Activated CD4-positive, alpha-beta T cell treated with anti-CD3 and anti-CD28 coated beads for 4 hours (primary cell): ENCODE results near the gene TMEM208.

ENCODE experiments used
- DNase-seq, 2 donors: peaks; one replicate each; pipeline ENCODE4 v3.0.0-alpha.2; 2020

TMEM208 gene

GRCh38 chr16:67237396-67238277, 10.7 kb downstream of the TMEM208 start:
- DNase-seq: no peak

- no peak for DNase-seq
Observed at GRCh38 chr16:67238278-67238575, 11.3 kb downstream of the TMEM208 start.

- DNase-seq: no peak
Observed at GRCh38 chr16:67238806-67239470, 12.0 kb downstream of the TMEM208 start.

- DNase-seq: no peak
Observed at GRCh38 chr16:67240506-67240905, 13.6 kb downstream of the TMEM208 start.

GRCh38 chr16:67241008-67241900, 14.3 kb downstream of the TMEM208 start:
- no peak for DNase-seq

GRCh38 chr16:67242138-67242730, 15.3 kb downstream of the TMEM208 start:
- DNase-seq: no peak

GRCh38 chr16:67243481-67243880, 16.6 kb downstream of the TMEM208 start:
- DNase-seq: no peak

GRCh38 chr16:67244387-67245185, 17.7 kb downstream of the TMEM208 start:
- DNase-seq: peak; percentile 79 to 82

- no peak for DNase-seq
Observed at GRCh38 chr16:67245186-67245585, 18.3 kb downstream of the TMEM208 start.

GRCh38 chr16:67245674-67246080, 18.7 kb downstream of the TMEM208 start:
- DNase-seq: no peak

- peak; percentile 36 to 46 for DNase-seq
Observed at GRCh38 chr16:67246081-67246755, 19.3 kb downstream of the TMEM208 start.

- no peak for DNase-seq
Observed at GRCh38 chr16:67246756-67247191, 19.8 kb downstream of the TMEM208 start.

GRCh38 chr16:67247192-67248072, 20.5 kb downstream of the TMEM208 start, which contains the start of gene FHOD1:
TSS of gene FHOD1 (minus strand) at chr16:67247481. CDS start at chr16:67247410, 71 bp downstream.
- peak; percentile 93 to 95 for DNase-seq

GRCh38 chr16:67248073-67248400, 21.1 kb downstream of the TMEM208 start:
- DNase-seq: no peak

GRCh38 chr16:67248401-67249177, 21.7 kb downstream of the TMEM208 start, which contains the start of gene SLC9A5:
TSS of gene SLC9A5 (plus strand) at chr16:67248979. CDS start at chr16:67249015, 36 bp downstream.
- peak in 1 of 2 donors; percentile 18 for DNase-seq

GRCh38 chr16:67249178-67250044, 22.5 kb downstream of the TMEM208 start:
- no peak for DNase-seq

- DNase-seq: no peak
Observed at GRCh38 chr16:67250045-67250327, 23.1 kb downstream of the TMEM208 start.
